HepG2 (cell line): ENCODE data around the gene BGN. TPM values are rescaled to one million over a fixed set of nuclear protein-coding genes. Genes with fewer than 3 reads are reported as not detected.

Source experiments
- DMTF1 ChIP-seq: sonication (generic); formaldehyde crosslinking; IDR thresholded peaks from 2 replicates; pipeline ENCODE4 v1.4.0; 2020; ENCODE audit warnings: mild to moderate bottlenecking, missing genetic modification reagents
- ETS1 ChIP-seq: sonication (generic); formaldehyde crosslinking; IDR thresholded peaks from 2 replicates; pipeline ENCODE4 v1.4.0; 2020; ENCODE audit warnings: missing genetic modification reagents
- GLI4 ChIP-seq: sonication (generic); formaldehyde crosslinking; IDR thresholded peaks from 2 replicates; pipeline ENCODE4 v1.5.1; 2020; ENCODE audit warnings: missing genetic modification reagents, mild to moderate bottlenecking, moderate library complexity, borderline replicate concordance
- GRHL1 ChIP-seq: sonication (generic); formaldehyde crosslinking; conservative IDR thresholded peaks from 2 replicates; pipeline ENCODE4 v1.8.0; 2022; ENCODE audit warnings: missing genetic modification reagents
- MAF1 ChIP-seq: sonication (generic); formaldehyde crosslinking; IDR thresholded peaks from 2 replicates; pipeline ENCODE4 v1.5.0; 2020; ENCODE audit warnings: missing genetic modification reagents, borderline replicate concordance
- MLX ChIP-seq: IDR thresholded peaks from 2 replicates; pipeline ENCODE4 v1.6.1; 2016
- MTA1 ChIP-seq: sonication (generic); formaldehyde crosslinking; IDR thresholded peaks from 2 replicates; pipeline ENCODE4 v1.4.0; 2020; ENCODE audit warnings: missing genetic modification reagents, mild to moderate bottlenecking, borderline replicate concordance
- NFE2 ChIP-seq: sonication (generic); formaldehyde crosslinking; IDR thresholded peaks from 2 replicates; pipeline ENCODE4 v1.4.0; 2020; ENCODE audit warnings: missing genetic modification reagents
- NFYB ChIP-seq: sonication (generic); formaldehyde crosslinking; IDR thresholded peaks from 2 replicates; pipeline ENCODE4 v1.4.0; 2020; ENCODE audit warnings: missing genetic modification reagents
- RORA ChIP-seq: sonication (generic); formaldehyde crosslinking; IDR thresholded peaks from 2 replicates; pipeline ENCODE4 v1.5.0; 2020; ENCODE audit warnings: mild to moderate bottlenecking, missing genetic modification reagents, moderate library complexity
- SMARCC2 ChIP-seq: fragments of 450-650 bp; IDR thresholded peaks from 2 replicates; pipeline ENCODE4 v1.6.1; 2017; ENCODE audit warnings: antibody characterized with exemption, mild to moderate bottlenecking
- YEATS2 ChIP-seq: sonication (generic); formaldehyde crosslinking; IDR thresholded peaks from 2 replicates; pipeline ENCODE4 v1.4.0; 2020; ENCODE audit warnings: missing genetic modification reagents, borderline replicate concordance
- ZMAT5 ChIP-seq: sonication (generic); formaldehyde crosslinking; IDR thresholded peaks from 2 replicates; pipeline ENCODE4 v1.5.0; 2020; ENCODE audit warnings: mild to moderate bottlenecking, low read depth, missing genetic modification reagents, borderline replicate concordance
- ZNF263 ChIP-seq: sonication (generic); formaldehyde crosslinking; IDR thresholded peaks from 2 replicates; pipeline ENCODE4 v1.4.0; 2020; ENCODE audit warnings: missing genetic modification reagents
- ZNF30 ChIP-seq: sonication (generic); formaldehyde crosslinking; IDR thresholded peaks from 2 replicates; pipeline ENCODE4 v1.5.0; 2020; ENCODE audit warnings: mild to moderate bottlenecking, missing genetic modification reagents
- ZNF331 ChIP-seq: sonication (generic); formaldehyde crosslinking; IDR thresholded peaks from 2 replicates; pipeline ENCODE4 v1.4.0; 2020; ENCODE audit warnings: missing genetic modification reagents
- ZNF503 ChIP-seq: sonication (generic); formaldehyde crosslinking; IDR thresholded peaks from 2 replicates; pipeline ENCODE4 v1.4.0; 2020; ENCODE audit warnings: missing genetic modification reagents
- ZNF672 ChIP-seq: sonication (generic); formaldehyde crosslinking; IDR thresholded peaks from 2 replicates; pipeline ENCODE4 v1.8.1; 2022; ENCODE audit warnings: missing genetic modification reagents
- ZNF724P ChIP-seq: sonication (generic); formaldehyde crosslinking; IDR thresholded peaks from 2 replicates; pipeline ENCODE4 v1.8.0; 2022; ENCODE audit warnings: missing genetic modification reagents, borderline replicate concordance
- ZNF777 ChIP-seq: sonication (generic); formaldehyde crosslinking; IDR thresholded peaks from 2 replicates; pipeline ENCODE4 v1.4.0; 2020; ENCODE audit warnings: missing genetic modification reagents
- ZNF782 ChIP-seq: sonication (generic); formaldehyde crosslinking; IDR thresholded peaks from 2 replicates; pipeline ENCODE4 v1.4.0; 2020; ENCODE audit warnings: missing genetic modification reagents, mild to moderate bottlenecking, borderline replicate concordance
- polyA plus RNA-seq, 8 experiments: library from polyadenylated mRNA; depleted of rRNA in 3 of 8; stranded (reverse) in 7 of 8; unstranded in 1 of 8; fragments of >200 nt; fragmentation: Illumina TruSeq in 4 of 8; extraction: Trizol in 4 of 8; gene quantifications; 2 replicates each; pipeline versions ENCODE4 v1.2.1 to v1.2.3, GENCODE V29; 2011 to 2016; ENCODE audit warnings: low read depth in 4 of 8, missing spikeins in 1 of 8, mixed read lengths in 1 of 8; ENCODE audit not compliant: insufficient read depth in 1 of 8
- total RNA-seq, 5 experiments: library from RNA; depleted of rRNA; stranded (reverse); fragments of >200 nt; fragmentation: Illumina TruSeq; extraction: Trizol; gene quantifications; 2 replicates each; pipeline ENCODE4 v1.2.3, GENCODE V29; 2016; ENCODE audit warnings: low read depth in 1 of 5

Gene BGN
- total and polyA plus RNA-seq, 2 of the 13 experiments (the other 11 are each of a cell fraction or from before 2014, with no cell fraction given), result 0.18 to 0.63 TPM

GRCh38 chrX:153488231-153488914, 6.4 kb upstream of the BGN start (continued):
- TF ChIP-seq ZNF503 (CRISPR knock-in tag) (no peak), MLX (CRISPR knock-in tag) (peak; percentile 46; the same call in 1 of the 2 replicates), YEATS2 (CRISPR knock-in tag) (no peak), DMTF1 (CRISPR knock-in tag) (no peak), ZNF777 (CRISPR knock-in tag) (no peak), GLI4 (CRISPR knock-in tag) (no peak), ZMAT5 (CRISPR knock-in tag) (no peak), ZNF724P (CRISPR knock-in tag) (no peak), MTA1 (CRISPR knock-in tag) (peak; percentile 70; the same call in 1 of the 2 replicates), ETS1 (CRISPR knock-in tag) (no peak), MAF1 (CRISPR knock-in tag) (no peak), RORA (no peak), ZNF331 (peak; percentile 17; the same call in 1 of the 2 replicates), SMARCC2 (no peak), ZNF263 (CRISPR knock-in tag) (no peak), NFYB (CRISPR knock-in tag) (no peak), ZNF782 (no peak), GRHL1 (no peak), ZNF30 (CRISPR knock-in tag) (no peak), NFE2 (CRISPR knock-in tag) (no peak), ZNF672 (CRISPR knock-in tag) (no peak)
